Suprapubic skin (tissue), 4 donors: ENCODE measurements around the gene MUC4. TPM values are rescaled to one million over a fixed set of nuclear protein-coding genes. Genes with fewer than 3 reads are reported as not detected.
"Not testable (repeated sequence)": the region's sequence is repeated elsewhere in the genome, so short reads cannot be mapped to it uniquely, and the experiment has no call there.

Source experiments
- DNase-seq, 2 donors: peaks; one replicate each; pipeline ENCODE4 v3.0.0-alpha.2; 2019; ENCODE audit warnings: low spot score in 2 of 2
- H3K27ac ChIP-seq: fragments of 200-600 bp; sonication (generic); one replicate; pipeline ENCODE4 v1.5.1; 2019
- H3K27me3 ChIP-seq: fragments of 200-600 bp; sonication (generic); one replicate; pipeline ENCODE4 v1.5.1; 2019
- H3K36me3 ChIP-seq: fragments of 200-600 bp; sonication (generic); one replicate; pipeline ENCODE4 v1.5.1; 2019
- H3K4me1 ChIP-seq: fragments of 200-600 bp; sonication (generic); one replicate; pipeline ENCODE4 v1.5.1; 2019
- H3K4me3 ChIP-seq: fragments of 200-600 bp; sonication (generic); one replicate; pipeline ENCODE4 v1.5.1; 2019; ENCODE audit warnings: mild to moderate bottlenecking
- H3K9me3 ChIP-seq: fragments of 200-600 bp; sonication (generic); one replicate; pipeline ENCODE4 v1.5.1; 2019
- CTCF ChIP-seq, 2 donors: fragments of 200-600 bp in 1 of 2; fragments of 450-650 bp in 1 of 2; sonication (generic) in 1 of 2; IDR thresholded peaks; one replicate each; pipeline ENCODE4 v1.5.1; 2016 to 2019; ENCODE audit warnings: antibody characterized with exemption in 2 of 2, mild to moderate bottlenecking in 1 of 2, moderate library complexity in 1 of 2
- EP300 ChIP-seq: sonication (generic); formaldehyde crosslinking; IDR thresholded peaks from one replicate; pipeline ENCODE4 v1.6.1; 2017; ENCODE audit warnings: antibody characterized with exemption
- POLR2A ChIP-seq, 2 donors: fragments of 450-650 bp; IDR thresholded peaks; one replicate each; pipeline ENCODE4 v1.6.1; 2017; ENCODE audit warnings: antibody characterized with exemption in 2 of 2, mild to moderate bottlenecking in 2 of 2, moderate library complexity in 2 of 2
- POLR2AphosphoS5 ChIP-seq, 3 donors: sonication (generic); formaldehyde crosslinking; IDR thresholded peaks; one replicate each; pipeline ENCODE4 v1.6.1; 2017; ENCODE audit warnings: antibody characterized with exemption in 3 of 3
- WGBS: methylation state at CpG from one replicate; pipeline ENCODE4 v1.1.5; 2018; 5-methylcytosine and 5-hydroxymethylcytosine counted together
- total RNA-seq, 4 donors: library from RNA; depleted of rRNA; stranded (reverse); fragments of >200 nt; gene quantifications; one replicate each; pipeline ENCODE4 v1.1.0, GENCODE V29; 2016

MUC4 gene
- total RNA-seq, 4 donors from 2014 or later: not detected

GRCh38 chr3:195711813-195712534 is 99.8 kb downstream of the MUC4 start:
- H3K36me3 ChIP-seq: peaks cover 54% of the 10 kb centered on the region
- no peak for DNase-seq
- H3K4me1 ChIP-seq: peaks cover 3% of the 10 kb centered on the region
- no peak overlapping the region for H3K27ac ChIP-seq
- H3K4me3 ChIP-seq: no peak overlapping the region
- no peaks in the 10 kb centered on the region for H3K9me3 ChIP-seq
- TF ChIP-seq EP300: no peak
- TF ChIP-seq CTCF (IDR thresholded peaks at IDR 0.05): no peak
- no peak for TF ChIP-seq POLR2AphosphoS5 (IDR thresholded peaks at IDR 0.05)
- no peak for TF ChIP-seq POLR2A (IDR thresholded peaks at IDR 0.05)
- WGBS: 86% methylated on average over 12 of the region's 12 CpGs
- H3K27me3 ChIP-seq: no peaks in the 10 kb centered on the region

GRCh38 chr3:195711091-195711812 is 100.5 kb downstream of the MUC4 start:
- not testable (repeated sequence) for H3K27me3 ChIP-seq, H3K9me3 ChIP-seq, H3K4me1 ChIP-seq, DNase-seq, H3K27ac ChIP-seq, H3K4me3 ChIP-seq
- H3K36me3 ChIP-seq: peaks cover 54% of the 10 kb centered on the region
- WGBS: 78% methylated on average over 2 of the region's 2 CpGs

GRCh38 chr3:195710126-195710905 is 101.4 kb downstream of the MUC4 start:
- H3K36me3 ChIP-seq: peaks cover 46% of the 10 kb centered on the region
- 62% methylated on average over 6 of the region's 6 CpGs for WGBS
- not testable (repeated sequence) for H3K4me3 ChIP-seq

GRCh38 chr3:195709676-195710085 is 102.0 kb downstream of the MUC4 start:
- WGBS: 96% methylated on average over 6 of the region's 6 CpGs
- no peak for DNase-seq
- no peak for TF ChIP-seq EP300
- no peak for TF ChIP-seq POLR2AphosphoS5 (IDR thresholded peaks at IDR 0.05)
- no peak for TF ChIP-seq POLR2A (IDR thresholded peaks at IDR 0.05)
- no peak for TF ChIP-seq CTCF (IDR thresholded peaks at IDR 0.05)
- Histone ChIP-seq H3K36me3 (peaks cover 40% of the 10 kb centered on the region), H3K27ac (no peak overlapping the region), H3K4me1 (no peaks in the 10 kb centered on the region), H3K9me3 (no peaks in the 10 kb centered on the region), H3K4me3 (no peak overlapping the region), H3K27me3 (no peaks in the 10 kb centered on the region)

More at GRCh38 chr3:195710126-195710905, 101.4 kb downstream of the MUC4 start:
- H3K9me3 ChIP-seq, H3K27me3 ChIP-seq, H3K4me1 ChIP-seq, DNase-seq, H3K27ac ChIP-seq: not testable (repeated sequence)

- Histone ChIP-seq H3K27ac (no peak overlapping the region), H3K9me3 (no peaks in the 10 kb centered on the region), H3K36me3 (peaks cover 35% of the 10 kb centered on the region), H3K4me3 (no peak overlapping the region), H3K4me1 (no peaks in the 10 kb centered on the region), H3K27me3 (no peaks in the 10 kb centered on the region)
- TF ChIP-seq CTCF (IDR thresholded peaks at IDR 0.05) (no peak), POLR2A (IDR thresholded peaks at IDR 0.05) (no peak), POLR2AphosphoS5 (IDR thresholded peaks at IDR 0.05) (no peak), EP300 (no peak)
- DNase-seq: no peak
- WGBS: 90% methylated on average over 6 of the region's 6 CpGs
Measured at GRCh38 chr3:195708626-195709481, 102.9 kb downstream of the MUC4 start.
